BE2C (cell line): Measurements from ENCODE around the gene KIAA1217.

Source experiments
- DNase-seq: peaks from one replicate; pipeline ENCODE4 v3.0.0-alpha.2; 2020
- H3K27me3 ChIP-seq: fragments of 250-450 bp; sonication (Bioruptor Pico); 2 replicates; pipeline ENCODE4 v1.5.1; 2020; ENCODE audit warnings: mild to moderate bottlenecking
- H3K36me3 ChIP-seq: fragments of 250-450 bp; sonication (Bioruptor Pico); 2 replicates; pipeline ENCODE4 v1.5.1; 2020; ENCODE audit warnings: mild to moderate bottlenecking
- H3K4me1 ChIP-seq: fragments of 250-450 bp; sonication (Bioruptor Pico); 2 replicates; pipeline ENCODE4 v1.5.1; 2020
- H3K4me3 ChIP-seq: 2 replicates; pipeline ENCODE4 v1.5.1; 2011; ENCODE audit warnings: low read depth, low read length
- H3K9me3 ChIP-seq: fragments of 250-450 bp; sonication (Bioruptor Pico); 2 replicates; pipeline ENCODE4 v1.5.1; 2020
- CTCF ChIP-seq: IDR thresholded peaks from 2 replicates; pipeline ENCODE4 v1.5.1; 2012; ENCODE audit warnings: mild to moderate bottlenecking, low read depth, low read length

Gene KIAA1217

GRCh38 chr10:24170199-24170598 is 38.7 kb upstream of the KIAA1217 start:
- H3K27me3 ChIP-seq = no peaks in the 10 kb centered on the region
- H3K4me1 ChIP-seq = no peaks in the 10 kb centered on the region
- DNase-seq = no peak
- no peak overlapping the region for H3K4me3 ChIP-seq
- H3K36me3 ChIP-seq = no peaks in the 10 kb centered on the region
- no peak for TF ChIP-seq CTCF
- H3K9me3 ChIP-seq = no peaks in the 10 kb centered on the region

GRCh38 chr10:24172909-24173308 is 36.0 kb upstream of the KIAA1217 start:
- no peak for TF ChIP-seq CTCF

GRCh38 chr10:24174014-24174413 is 34.9 kb upstream of the KIAA1217 start:
- no peaks in the 10 kb centered on the region; the same call in 1 of the 2 replicates for H3K9me3 ChIP-seq
- H3K4me1 ChIP-seq = no peaks in the 10 kb centered on the region
- no peaks in the 10 kb centered on the region for H3K36me3 ChIP-seq
- no peak overlapping the region for H3K4me3 ChIP-seq
- H3K27me3 ChIP-seq = no peaks in the 10 kb centered on the region
- TF ChIP-seq CTCF = no peak
- no peak for DNase-seq

More at GRCh38 chr10:24172909-24173308, 36.0 kb upstream of the KIAA1217 start:
- Histone ChIP-seq H3K27me3 (no peaks in the 10 kb centered on the region), H3K4me3 (no peak overlapping the region), H3K36me3 (no peaks in the 10 kb centered on the region), H3K4me1 (no peaks in the 10 kb centered on the region), H3K9me3 (no peaks in the 10 kb centered on the region; the same call in 1 of the 2 replicates)
- DNase-seq = no peak

- no peaks in the 10 kb centered on the region; the same call in 1 of the 2 replicates for H3K9me3 ChIP-seq
- H3K4me1 ChIP-seq = no peaks in the 10 kb centered on the region
- TF ChIP-seq CTCF = no peak
- H3K36me3 ChIP-seq = no peaks in the 10 kb centered on the region
- H3K4me3 ChIP-seq = no peak overlapping the region
- no peaks in the 10 kb centered on the region for H3K27me3 ChIP-seq
- DNase-seq = no peak
Observed at GRCh38 chr10:24176658-24177057, 32.3 kb upstream of the KIAA1217 start.

GRCh38 chr10:24177636-24178035 is 31.3 kb upstream of the KIAA1217 start:
- H3K9me3 ChIP-seq = no peaks in the 10 kb centered on the region; the same call in 1 of the 2 replicates
- H3K27me3 ChIP-seq = no peaks in the 10 kb centered on the region
- H3K4me3 ChIP-seq = no peak overlapping the region
- H3K4me1 ChIP-seq = no peaks in the 10 kb centered on the region
- no peak for TF ChIP-seq CTCF
- no peak for DNase-seq
- no peaks in the 10 kb centered on the region for H3K36me3 ChIP-seq

GRCh38 chr10:24180891-24181290 is 28.0 kb upstream of the KIAA1217 start:
- H3K9me3 ChIP-seq = no peaks in the 10 kb centered on the region; the same call in 1 of the 2 replicates
- no peak overlapping the region for H3K4me3 ChIP-seq
- no peaks in the 10 kb centered on the region for H3K36me3 ChIP-seq
- no peak for DNase-seq
- no peak for TF ChIP-seq CTCF
- H3K4me1 ChIP-seq = no peaks in the 10 kb centered on the region
- H3K27me3 ChIP-seq = no peaks in the 10 kb centered on the region
